ELF-1 (cell line): Measurements from ENCODE around the gene CT45A10.
A peak's percentile ranks its signal among the peaks of the same experiment; 100 is the strongest.
"Not testable (repeated sequence)": the region's sequence is repeated elsewhere in the genome, so short reads cannot be mapped to it uniquely, and the experiment has no call there.

ENCODE experiments used
- DNase-seq: peaks from one replicate; pipeline ENCODE4 v3.0.0-alpha.2; 2016; ENCODE audit warnings: low read depth, low spot score

Gene CT45A10, protein sequence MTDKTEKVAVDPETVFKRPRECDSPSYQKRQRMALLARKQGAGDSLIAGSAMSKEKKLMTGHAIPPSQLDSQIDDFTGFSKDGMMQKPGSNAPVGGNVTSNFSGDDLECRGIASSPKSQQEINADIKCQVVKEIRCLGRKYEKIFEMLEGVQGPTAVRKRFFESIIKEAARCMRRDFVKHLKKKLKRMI

GRCh38 chrX:135893294-135893817 is at the start of gene CT45A10, which contains the start of gene SAGE1:
Gene CT45A10, minus strand, starts transcription at chrX:135893444. Its CDS starts 8,100 bp downstream, at chrX:135885344.
Gene SAGE1, plus strand, starts transcription at chrX:135893716. Its CDS starts 2,527 bp downstream, at chrX:135896243.
- peak; percentile 81 for DNase-seq

DNA sequence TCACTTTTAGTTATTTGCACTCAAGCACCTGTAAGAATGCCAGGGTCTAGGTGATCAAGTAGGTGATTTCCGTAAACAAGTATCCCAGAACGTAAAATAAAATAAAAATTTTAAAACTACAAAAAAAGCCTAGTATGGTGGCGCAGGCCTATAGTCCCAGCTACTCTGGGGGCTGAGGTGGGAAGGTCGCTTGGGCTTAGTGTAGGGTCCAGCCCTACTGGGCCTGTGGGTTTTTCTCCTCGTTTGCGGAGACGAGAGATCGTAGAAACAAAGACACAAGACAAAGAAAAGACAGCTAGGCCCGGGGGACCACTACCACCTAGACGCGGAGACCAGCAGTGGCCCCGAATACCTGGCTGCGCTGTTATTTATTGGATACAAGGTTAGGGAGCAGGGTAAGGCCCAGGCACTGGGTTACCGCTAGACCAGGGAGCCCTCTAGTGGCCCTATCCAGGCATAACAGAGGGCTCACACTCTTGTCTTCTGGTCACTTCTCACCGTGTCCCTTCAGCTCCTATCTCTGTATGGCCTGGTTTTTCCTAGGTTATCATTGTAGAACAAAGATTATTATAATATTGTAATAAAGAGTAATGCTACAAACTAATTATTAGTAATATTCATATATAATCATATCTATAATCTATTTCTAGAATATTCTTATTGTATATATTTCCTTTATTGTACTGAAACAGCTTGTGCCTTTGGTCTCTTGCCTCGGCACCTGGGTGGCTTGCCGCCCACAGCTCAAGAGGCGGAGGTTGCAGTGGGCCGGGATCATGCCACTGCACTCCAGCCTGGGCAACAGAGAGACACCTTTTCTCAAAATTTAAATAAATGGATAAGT is 38.6 kb upstream of the CT45A10 start:
- DNase-seq: peak; percentile 75

- no peak for DNase-seq
Measured at GRCh38 chrX:135927897-135928296, 34.7 kb upstream of the CT45A10 start.

DNA sequence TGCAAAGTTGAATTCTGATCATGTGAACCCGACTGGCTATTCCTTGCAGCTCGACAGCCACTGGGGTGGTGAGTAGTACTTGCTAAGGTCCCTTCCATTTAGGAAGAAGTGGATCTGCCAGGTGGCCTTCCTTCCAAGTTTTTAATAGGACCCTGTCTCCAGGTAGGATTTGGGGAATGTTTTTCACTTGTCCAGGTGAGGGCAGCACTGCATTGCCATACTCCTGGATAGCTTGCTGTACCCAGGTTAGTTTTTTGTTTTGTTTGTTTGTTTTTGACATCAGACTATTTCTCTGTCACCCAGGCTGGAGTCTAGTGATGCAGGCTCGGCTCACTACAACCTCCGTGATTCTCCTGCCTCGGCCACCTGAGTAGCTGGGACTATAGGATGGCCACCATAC is 30.1 kb upstream of the CT45A10 start:
- peak; percentile 11 for DNase-seq

GRCh38 chrX:135920516-135920915 is 27.3 kb upstream of the CT45A10 start:
- not testable (repeated sequence) for DNase-seq

DNA sequence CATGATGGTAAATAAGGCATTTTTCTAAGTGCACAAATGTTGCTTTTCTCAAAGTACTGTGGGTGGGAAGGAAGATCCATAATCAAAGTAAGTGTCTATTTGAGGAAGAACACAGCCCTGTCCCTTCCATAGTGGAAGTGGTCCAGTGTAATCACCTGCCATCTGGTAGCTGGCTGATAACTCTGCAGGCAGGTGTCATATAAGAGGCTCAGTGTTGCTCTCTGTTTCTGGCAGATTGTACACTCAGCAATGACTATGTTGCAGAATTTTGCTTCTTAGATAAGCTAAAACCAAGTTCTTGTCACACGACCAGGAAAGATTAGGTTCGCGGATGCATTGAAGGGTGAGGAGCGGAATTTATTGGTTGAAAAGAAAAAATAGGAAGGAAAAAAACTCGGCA is 21.2 kb upstream of the CT45A10 start:
- DNase-seq: no peak

DNA sequence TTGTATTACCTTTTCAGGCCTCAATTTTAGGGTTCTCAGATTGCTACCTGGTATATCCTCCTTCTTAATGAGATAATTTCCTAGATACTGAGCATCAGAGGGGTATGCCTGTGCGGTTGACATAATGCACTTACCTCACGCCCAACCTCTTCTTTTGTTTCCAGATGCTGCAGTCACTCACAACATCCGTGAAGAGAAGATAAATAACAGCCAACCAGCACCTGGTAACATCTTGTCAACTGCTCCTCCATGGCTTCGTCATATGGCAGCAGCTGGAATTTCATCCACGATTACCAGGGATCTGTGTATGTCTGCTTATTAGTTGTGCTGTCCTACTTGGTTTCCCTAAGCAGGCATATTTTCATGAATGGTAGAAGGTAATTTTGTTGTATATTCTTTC is 17.0 kb upstream of the CT45A10 start:
- DNase-seq: no peak

DNA sequence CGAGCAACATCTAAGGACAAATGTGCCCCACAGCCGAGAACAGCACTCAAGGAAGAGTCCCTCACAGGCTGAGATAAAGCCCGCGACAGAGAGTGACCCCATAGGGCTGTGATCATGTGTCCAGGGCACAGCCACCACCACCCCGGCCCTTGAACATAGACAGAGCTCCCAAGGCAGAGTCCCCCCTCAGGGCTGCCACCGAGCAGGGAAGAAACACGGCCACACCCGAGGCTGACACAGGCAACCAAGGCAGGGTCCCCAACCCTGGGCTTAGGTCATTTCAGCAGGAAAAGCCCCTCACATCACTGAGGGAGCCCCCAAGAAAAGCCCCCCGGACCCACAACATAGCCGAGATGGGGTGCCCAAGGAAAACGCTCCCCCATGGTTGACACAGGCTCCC is 463 bp downstream of the CT45A10 start:
- DNase-seq: no peak

- DNase-seq: no peak
Measured at GRCh38 chrX:135890087-135890585, 3.1 kb downstream of the CT45A10 start.

- peak; percentile 16 for DNase-seq
Measured at GRCh38 chrX:135888976-135889375, 4.3 kb downstream of the CT45A10 start.

DNA sequence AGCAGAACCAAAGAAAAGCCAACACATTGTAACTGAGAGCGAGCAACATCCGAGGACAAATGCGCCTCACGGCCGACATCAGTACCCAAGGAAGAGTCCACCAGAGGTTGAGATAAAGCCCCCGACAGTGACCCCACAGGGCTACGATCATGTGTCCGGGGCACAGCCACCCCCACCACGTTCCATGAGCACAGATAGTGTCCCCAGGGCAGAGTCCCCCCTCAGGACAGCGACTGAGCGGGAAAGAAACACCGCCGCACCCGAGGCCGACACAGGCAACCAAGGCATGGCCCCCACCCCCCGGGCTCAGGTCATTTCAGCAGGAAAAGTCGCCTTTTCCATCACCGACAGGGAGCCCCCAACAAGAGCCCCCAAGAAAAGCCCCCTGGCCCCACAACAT is 5.0 kb downstream of the CT45A10 start:
- DNase-seq: not testable (repeated sequence)

- not testable (repeated sequence) for DNase-seq
Measured at GRCh38 chrX:135882741-135883140, 10.5 kb downstream of the CT45A10 start.

- DNase-seq: not testable (repeated sequence)
Measured at GRCh38 chrX:135871712-135872111, 21.5 kb downstream of the CT45A10 start, which contains the start of gene CT45A9. Gene CT45A9, minus strand, starts transcription at chrX:135871812. Its CDS starts 3,751 bp downstream, at chrX:135868061.

DNA sequence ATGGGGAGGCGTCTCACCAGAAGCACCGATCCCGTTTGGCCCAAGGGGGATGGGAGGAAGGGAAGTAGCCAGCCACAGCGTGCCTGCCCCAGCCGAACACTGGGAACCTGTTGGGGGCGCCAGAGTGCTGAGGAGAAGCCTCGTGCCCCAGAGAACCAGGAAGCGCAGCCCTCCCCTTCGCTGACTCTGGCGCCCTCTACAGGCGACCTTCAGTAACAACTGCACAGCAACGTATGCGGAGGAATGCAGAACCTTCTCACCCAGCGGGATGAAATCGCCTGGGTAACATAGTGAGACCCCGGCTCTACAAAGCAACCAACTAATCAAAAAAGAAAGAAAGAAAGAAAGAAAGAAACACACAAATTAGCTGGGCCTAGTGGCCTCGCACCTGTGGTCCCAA is 38.8 kb downstream of the CT45A10 start, which contains the start of gene CT45A8:
CT45A8 (minus strand) TSS at position 101 of the 400 bp plus-strand sequence. CDS start 3,755 bp downstream, outside the sequence.
- not testable (repeated sequence) for DNase-seq

DNA sequence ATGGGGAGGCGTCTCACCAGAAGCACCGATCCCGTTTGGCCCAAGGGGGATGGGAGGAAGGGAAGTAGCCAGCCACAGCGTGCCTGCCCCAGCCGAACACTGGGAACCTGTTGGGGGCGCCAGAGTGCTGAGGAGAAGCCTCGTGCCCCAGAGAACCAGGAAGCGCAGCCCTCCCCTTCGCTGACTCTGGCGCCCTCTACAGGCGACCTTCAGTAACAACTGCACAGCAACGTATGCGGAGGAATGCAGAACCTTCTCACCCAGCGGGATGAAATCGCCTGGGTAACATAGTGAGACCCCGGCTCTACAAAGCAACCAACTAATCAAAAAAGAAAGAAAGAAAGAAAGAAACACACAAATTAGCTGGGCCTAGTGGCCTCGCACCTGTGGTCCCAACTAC is 56.1 kb downstream of the CT45A10 start, which contains the start of gene CT45A7:
CT45A7 (minus strand) TSS at position 101 of the 400 bp plus-strand sequence. CDS start 3,747 bp downstream, outside the sequence.
- not testable (repeated sequence) for DNase-seq
